Right atrium auricular region (tissue), 2 donors: Measurements from ENCODE around the gene ZNF689. TPM values are rescaled to one million over a fixed set of nuclear protein-coding genes. Genes with fewer than 3 reads are reported as not detected.

Source experiments
- DNase-seq: peaks from one replicate; pipeline ENCODE4 v3.0.0-alpha.2; 2019; ENCODE audit warnings: low spot score
- H3K27ac ChIP-seq, 2 donors: fragments of 200-600 bp; sonication (generic); 1 replicate in 1 of 2; 2 replicates in 1 of 2; pipeline ENCODE4 v1.5.1; 2016 to 2019
- H3K27me3 ChIP-seq, 2 donors: fragments of 200-600 bp; sonication (generic); one replicate each; pipeline versions ENCODE4 v1.5.1 to v1.6.0; 2017 to 2019
- H3K36me3 ChIP-seq: fragments of 200-600 bp; sonication (generic); one replicate; pipeline ENCODE4 v1.5.1; 2016
- H3K4me1 ChIP-seq, 2 donors: fragments of 200-600 bp; sonication (generic); one replicate each; pipeline versions ENCODE4 v1.5.1 to v1.6.0; 2017 to 2019
- H3K4me3 ChIP-seq, 2 donors: fragments of 200-600 bp; sonication (generic); 1 replicate in 1 of 2; 2 replicates in 1 of 2; pipeline ENCODE4 v1.5.1; 2017 to 2019; ENCODE audit warnings: mild to moderate bottlenecking in 1 of 2, moderate library complexity in 1 of 2
- H3K9me3 ChIP-seq, 2 donors: fragments of 200-600 bp; sonication (generic); one replicate each; pipeline ENCODE4 v1.5.1; 2019
- CTCF ChIP-seq, 2 donors: fragments of 200-600 bp; sonication (generic); IDR thresholded peaks; one replicate each; pipeline ENCODE4 v1.5.1; 2019; ENCODE audit warnings: antibody characterized with exemption in 2 of 2
- total RNA-seq, 2 donors: library from RNA; depleted of rRNA; stranded (reverse); fragments of >200 nt; gene quantifications; one replicate each; pipeline ENCODE4 v1.1.0, GENCODE V29; 2016

ZNF689 gene
- total RNA-seq, 2 donors from 2014 or later, result 6.2 to 8.3 TPM

- no peak for TF ChIP-seq CTCF (IDR thresholded peaks at IDR 0.05)
- Histone ChIP-seq H3K27ac (peak overlapping the region in 1 of 2 donors; percentile 27), H3K9me3 (no peaks in the 10 kb centered on the region), H3K36me3 (peaks cover 16% of the 10 kb centered on the region), H3K27me3 (no peaks in the 10 kb centered on the region), H3K4me1 (peaks cover 0 to 52% of the 10 kb centered on the region in 2 donors), H3K4me3 (no peak overlapping the region)
- no peak for DNase-seq
Observed at GRCh38 chr16:30556125-30556473, 54.1 kb downstream of the ZNF689 start.

- Histone ChIP-seq H3K9me3 (no peaks in the 10 kb centered on the region), H3K4me1 (peaks cover 0 to 53% of the 10 kb centered on the region in 2 donors), H3K27ac (peak overlapping the region in 1 of 2 donors; percentile 27), H3K36me3 (peaks cover 16% of the 10 kb centered on the region), H3K4me3 (no peak overlapping the region), H3K27me3 (no peaks in the 10 kb centered on the region)
- no peak for TF ChIP-seq CTCF (IDR thresholded peaks at IDR 0.05)
- DNase-seq, result no peak
Observed at GRCh38 chr16:30555315-30556124, 54.7 kb downstream of the ZNF689 start.

- no peak for TF ChIP-seq CTCF (IDR thresholded peaks at IDR 0.05)
- Histone ChIP-seq H3K9me3 (no peaks in the 10 kb centered on the region), H3K36me3 (peaks cover 16% of the 10 kb centered on the region), H3K27ac (no peak overlapping the region), H3K4me3 (no peak overlapping the region), H3K4me1 (peaks cover 0 to 57% of the 10 kb centered on the region in 2 donors), H3K27me3 (no peaks in the 10 kb centered on the region)
- no peak for DNase-seq
Observed at GRCh38 chr16:30554557-30555314, 55.5 kb downstream of the ZNF689 start.

- Histone ChIP-seq H3K27me3 (no peaks in the 10 kb centered on the region), H3K27ac (peak overlapping the region in 1 of 2 donors; percentile 53), H3K36me3 (peaks cover 16% of the 10 kb centered on the region), H3K4me3 (no peak overlapping the region), H3K4me1 (peaks cover 0 to 64% of the 10 kb centered on the region in 2 donors), H3K9me3 (no peaks in the 10 kb centered on the region)
- no peak for DNase-seq
- TF ChIP-seq CTCF (IDR thresholded peaks at IDR 0.05), result no peak
Observed at GRCh38 chr16:30553393-30553899, 56.7 kb downstream of the ZNF689 start.

- no peak for TF ChIP-seq CTCF (IDR thresholded peaks at IDR 0.05)
- DNase-seq, result no peak
- Histone ChIP-seq H3K9me3 (no peaks in the 10 kb centered on the region), H3K27me3 (no peaks in the 10 kb centered on the region), H3K36me3 (peaks cover 16% of the 10 kb centered on the region), H3K4me3 (no peak overlapping the region), H3K27ac (peak overlapping the region; percentile 31 to 53), H3K4me1 (peaks cover 0 to 65% of the 10 kb centered on the region in 2 donors)
Observed at GRCh38 chr16:30552956-30553355, 57.2 kb downstream of the ZNF689 start.

Other genes with a start within 250 kb of the ZNF689 start
- gene TBC1D10B, start 239.9 kb downstream of the ZNF689 start, total RNA-seq, result 10 to 100 TPM; 20.0 to 22.3 TPM
- gene MYL11, start 235.6 kb downstream of the ZNF689 start, total RNA-seq, result not detected
- gene SEPTIN1, start 227.8 kb downstream of the ZNF689 start, total RNA-seq, result under 1 TPM in 1 of 2 donors, not detected in 1; 0.35 TPM
- gene ZNF48, start 215.0 kb downstream of the ZNF689 start, total RNA-seq, result 10 to 100 TPM in 1 of 2 donors, 1 to 10 TPM in 1; 5.7 to 10.7 TPM
- 10 to 100 TPM; 13.0 to 14.3 TPM for gene ZNF771, start 202.8 kb downstream of the ZNF689 start, total RNA-seq
- 10 to 100 TPM; 14.4 to 18.7 TPM for gene DCTPP1, start 180.4 kb downstream of the ZNF689 start, total RNA-seq
- gene SEPHS2, start 164.5 kb downstream of the ZNF689 start, total RNA-seq, result 10 to 100 TPM; 18.2 to 18.6 TPM
- gene ITGAL, start 137.6 kb downstream of the ZNF689 start, total RNA-seq, result 1 to 10 TPM; 2.0 to 2.6 TPM
- gene ZNF768, start 83.8 kb downstream of the ZNF689 start, total RNA-seq, result 10 to 100 TPM; 41.1 to 51.4 TPM
- gene ZNF747, start 75.5 kb downstream of the ZNF689 start, total RNA-seq, result 10 to 100 TPM; 13.3 to 16.2 TPM
- 10 to 100 TPM; 12.0 to 16.9 TPM for gene ZNF764, start 52.0 kb downstream of the ZNF689 start, total RNA-seq
- 10 to 100 TPM in 1 of 2 donors, 1 to 10 TPM in 1; 9.6 to 13.5 TPM for gene ZNF688, start 38.7 kb downstream of the ZNF689 start, total RNA-seq
- gene ZNF785, start 24.7 kb downstream of the ZNF689 start, total RNA-seq, result 1 to 10 TPM; 5.5 to 6.0 TPM
- gene PRR14, start 40.6 kb upstream of the ZNF689 start, total RNA-seq, result 10 to 100 TPM; 12.3 to 17.3 TPM
- 10 to 100 TPM; 16.5 to 26.3 TPM for gene FBRS, start 48.0 kb upstream of the ZNF689 start, total RNA-seq
- 10 to 100 TPM; 22.5 to 25.0 TPM for gene SRCAP, start 88.8 kb upstream of the ZNF689 start, total RNA-seq
- gene PHKG2, start 138.0 kb upstream of the ZNF689 start, total RNA-seq, result 10 to 100 TPM; 16.0 to 22.1 TPM
- under 1 TPM; 0.37 to 0.83 TPM for gene CFAP119, start 151.7 kb upstream of the ZNF689 start, total RNA-seq
- 10 to 100 TPM; 48.5 to 59.5 TPM for gene RNF40, start 151.9 kb upstream of the ZNF689 start, total RNA-seq
- 10 to 100 TPM; 21.2 to 22.9 TPM for gene ZNF629, start 176.8 kb upstream of the ZNF689 start, total RNA-seq